Measurements from ENCODE around the gene LCE6A. TPM values are rescaled to one million over a fixed set of nuclear protein-coding genes. Genes with fewer than 3 reads are reported as not detected.

The LCE6A gene
- total and polyA plus RNA-seq, 9 of the 15 experiments (the other 6 are each of a cell fraction or from before 2014, with no cell fraction given) = not detected

DNA sequence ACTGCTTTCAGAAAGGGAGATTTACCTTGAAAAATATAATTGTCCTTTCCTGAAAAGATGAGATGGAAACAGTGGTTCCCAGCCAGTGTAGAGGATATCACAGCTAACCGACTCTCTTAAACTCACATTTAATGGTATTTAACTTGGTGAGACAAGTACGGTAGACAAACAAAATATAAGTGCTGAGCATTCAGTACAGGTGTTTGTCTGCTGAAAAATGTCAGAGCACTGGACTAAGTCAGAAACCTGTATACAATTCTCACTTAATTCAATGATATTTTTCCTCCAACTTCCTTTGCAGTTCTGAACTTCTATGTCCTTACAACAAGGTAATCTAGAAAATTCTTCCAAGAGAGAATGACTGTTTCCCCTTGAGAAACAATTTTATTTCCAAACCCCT is 31.0 kb upstream of the LCE6A start, which contains the start of gene LCE1B:
Gene LCE1B, plus strand, starts transcription at position 301 of the 400 bp plus-strand sequence. CDS start 476 bp downstream, outside the sequence.
- CTCF ChIA-PET (ENCODE audit: low intra/inter-chr PET ratio) = no interaction called here
- FAIRE-seq = no peak
- no peaks in the 10 kb centered on the region for H3K9me3 ChIP-seq (replicated peaks; ENCODE audit: control insufficient read depth, insufficient read depth, low read depth, low read length)
- no peaks in the 10 kb centered on the region for H3K79me2 ChIP-seq (ENCODE audit: control insufficient read depth, insufficient read depth, low read length)
- H3K27ac ChIP-seq (ENCODE audit: extremely low read depth, low read depth, low read length) = no peak within 1 kb of the TSS
- no peak for ATAC-seq
- no peaks in the 10 kb centered on the region for H3K4me1 ChIP-seq (replicated peaks in 1 of 2; ENCODE audit: control insufficient read depth in 2 of 2, insufficient read depth in 2 of 2, low read length in 2 of 2)
- no peak for DNase-seq (ENCODE audit: extremely low read depth in 1 of 4, low spot score in 3 of 4)
- H4K20me1 ChIP-seq (replicated peaks; ENCODE audit: control insufficient read depth, insufficient read depth, low read length) = no peaks in the 10 kb centered on the region
- no peak within 1 kb of the TSS for H3K9ac ChIP-seq (ENCODE audit: insufficient read depth in 1 of 2, low read depth in 2 of 2, low read length in 2 of 2)
- intact Hi-C loops (cut with micrococcal nuclease) (no loop called here), in situ Hi-C loops (cut with MboI) (no loop called here)
- no peak for TF ChIP-seq GTF2B (IDR thresholded peaks at IDR 0.05; ENCODE audit: extremely low read depth, insufficient read length)
- TF ChIP-seq ZNF324 (CRISPR knock-in tag; IDR thresholded peaks at IDR 0.05) = no peak
- no peak for TF ChIP-seq TGIF2 (CRISPR knock-in tag; IDR thresholded peaks at IDR 0.05)
- TF ChIP-seq, protein P1, sequence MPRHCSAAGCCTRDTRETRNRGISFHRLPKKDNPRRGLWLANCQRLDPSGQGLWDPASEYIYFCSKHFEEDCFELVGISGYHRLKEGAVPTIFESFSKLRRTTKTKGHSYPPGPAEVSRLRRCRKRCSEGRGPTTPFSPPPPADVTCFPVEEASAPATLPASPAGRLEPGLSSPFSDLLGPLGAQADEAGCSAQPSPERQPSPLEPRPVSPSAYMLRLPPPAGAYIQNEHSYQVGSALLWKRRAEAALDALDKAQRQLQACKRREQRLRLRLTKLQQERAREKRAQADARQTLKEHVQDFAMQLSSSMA (CRISPR knock-in tag; IDR thresholded peaks at IDR 0.05) = no peak
- no peak for TF ChIP-seq FOXK2 (conservative IDR thresholded peaks at IDR 0.05 in 1 of 2, IDR thresholded peaks at IDR 0.05 in 1 of 2; ENCODE audit: low read depth in 2 of 2)
- TF ChIP-seq RBFOX2 (IDR thresholded peaks at IDR 0.05; ENCODE audit: low read depth, low read length) = no peak
- TF ChIP-seq, protein P2, sequence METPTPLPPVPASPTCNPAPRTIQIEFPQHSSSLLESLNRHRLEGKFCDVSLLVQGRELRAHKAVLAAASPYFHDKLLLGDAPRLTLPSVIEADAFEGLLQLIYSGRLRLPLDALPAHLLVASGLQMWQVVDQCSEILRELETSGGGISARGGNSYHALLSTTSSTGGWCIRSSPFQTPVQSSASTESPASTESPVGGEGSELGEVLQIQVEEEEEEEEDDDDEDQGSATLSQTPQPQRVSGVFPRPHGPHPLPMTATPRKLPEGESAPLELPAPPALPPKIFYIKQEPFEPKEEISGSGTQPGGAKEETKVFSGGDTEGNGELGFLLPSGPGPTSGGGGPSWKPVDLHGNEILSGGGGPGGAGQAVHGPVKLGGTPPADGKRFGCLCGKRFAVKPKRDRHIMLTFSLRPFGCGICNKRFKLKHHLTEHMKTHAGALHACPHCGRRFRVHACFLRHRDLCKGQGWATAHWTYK (CRISPR knock-in tag; IDR thresholded peaks at IDR 0.05) = no peak
- TF ChIP-seq, protein P3, sequence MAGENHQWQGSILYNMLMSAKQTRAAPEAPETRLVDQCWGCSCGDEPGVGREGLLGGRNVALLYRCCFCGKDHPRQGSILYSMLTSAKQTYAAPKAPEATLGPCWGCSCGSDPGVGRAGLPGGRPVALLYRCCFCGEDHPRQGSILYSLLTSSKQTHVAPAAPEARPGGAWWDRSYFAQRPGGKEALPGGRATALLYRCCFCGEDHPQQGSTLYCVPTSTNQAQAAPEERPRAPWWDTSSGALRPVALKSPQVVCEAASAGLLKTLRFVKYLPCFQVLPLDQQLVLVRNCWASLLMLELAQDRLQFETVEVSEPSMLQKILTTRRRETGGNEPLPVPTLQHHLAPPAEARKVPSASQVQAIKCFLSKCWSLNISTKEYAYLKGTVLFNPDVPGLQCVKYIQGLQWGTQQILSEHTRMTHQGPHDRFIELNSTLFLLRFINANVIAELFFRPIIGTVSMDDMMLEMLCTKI (IDR thresholded peaks at IDR 0.05; ENCODE audit: partially characterized antibody) = no peak
- TF ChIP-seq NFRKB (IDR thresholded peaks at IDR 0.05; ENCODE audit: low read depth) = no peak
- TF ChIP-seq ETV6 (IDR thresholded peaks at IDR 0.05; ENCODE audit: borderline replicate concordance in 1 of 2, low read depth in 2 of 2, low read length in 1 of 2) = no peak
- TF ChIP-seq ETV6 (CRISPR knock-in tag; IDR thresholded peaks at IDR 0.05; ENCODE audit: borderline replicate concordance) = no peak
- TF ChIP-seq, protein P4, sequence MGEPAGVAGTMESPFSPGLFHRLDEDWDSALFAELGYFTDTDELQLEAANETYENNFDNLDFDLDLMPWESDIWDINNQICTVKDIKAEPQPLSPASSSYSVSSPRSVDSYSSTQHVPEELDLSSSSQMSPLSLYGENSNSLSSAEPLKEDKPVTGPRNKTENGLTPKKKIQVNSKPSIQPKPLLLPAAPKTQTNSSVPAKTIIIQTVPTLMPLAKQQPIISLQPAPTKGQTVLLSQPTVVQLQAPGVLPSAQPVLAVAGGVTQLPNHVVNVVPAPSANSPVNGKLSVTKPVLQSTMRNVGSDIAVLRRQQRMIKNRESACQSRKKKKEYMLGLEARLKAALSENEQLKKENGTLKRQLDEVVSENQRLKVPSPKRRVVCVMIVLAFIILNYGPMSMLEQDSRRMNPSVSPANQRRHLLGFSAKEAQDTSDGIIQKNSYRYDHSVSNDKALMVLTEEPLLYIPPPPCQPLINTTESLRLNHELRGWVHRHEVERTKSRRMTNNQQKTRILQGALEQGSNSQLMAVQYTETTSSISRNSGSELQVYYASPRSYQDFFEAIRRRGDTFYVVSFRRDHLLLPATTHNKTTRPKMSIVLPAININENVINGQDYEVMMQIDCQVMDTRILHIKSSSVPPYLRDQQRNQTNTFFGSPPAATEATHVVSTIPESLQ (CRISPR knock-in tag; IDR thresholded peaks at IDR 0.05) = no peak
- no peak for TF ChIP-seq SMARCB1 (IDR thresholded peaks at IDR 0.05; ENCODE audit: insufficient read length, low read depth)
- TF ChIP-seq FOXJ2 (tag; IDR thresholded peaks at IDR 0.05) = no peak
- H3K4me2 ChIP-seq (ENCODE audit: insufficient read depth, low read length) = no peak within 1 kb of the TSS
- no peaks in the 10 kb centered on the region for H3K27me3 ChIP-seq (ENCODE audit: control insufficient read depth in 2 of 2, insufficient read depth in 2 of 2, low read length in 2 of 2)
- POLR2A ChIA-PET = no interaction called here
- H3K9me1 ChIP-seq (ENCODE audit: control insufficient read depth, insufficient read depth, low read length) = no peaks in the 10 kb centered on the region
- 0% methylated on average over 2 of the region's 2 CpGs for WGBS (ENCODE audit: insufficient coverage, low coverage, missing lambda C conversion rate)
- BruUV-seq (replicated peaks) = no TSS peak
- no peaks in the 10 kb centered on the region for H3K36me3 ChIP-seq (ENCODE audit: control insufficient read depth, insufficient read depth, low read length)
- H3K4me3 ChIP-seq = no peak within 1 kb of the TSS
- H2AFZ ChIP-seq (ENCODE audit: low read depth, low read length) = no peak within 1 kb of the TSS
